GM12878 (cell line): ENCODE results near the gene CAMK2N2. TPM values are rescaled to one million over a fixed set of nuclear protein-coding genes. Genes with fewer than 3 reads are reported as not detected.

Source experiments
- BCL11A ChIP-seq: IDR thresholded peaks from 2 replicates; pipeline ENCODE4 v1.6.1; 2011; ENCODE audit warnings: low read depth, low read length
- BHLHE40 ChIP-seq, 2 experiments: fragments of 450-650 bp in 1 of 2; IDR thresholded peaks; 2 replicates each; pipeline ENCODE4 v1.6.1; 2011 to 2017; ENCODE audit warnings: low read depth in 2 of 2, borderline replicate concordance in 1 of 2, improper control_type of control experiment in 1 of 2, low read length in 1 of 2, mild to moderate bottlenecking in 1 of 2
- CBFB ChIP-seq: IDR thresholded peaks from 2 replicates; pipeline ENCODE4 v1.6.1; 2016; ENCODE audit warnings: antibody characterized with exemption, low read depth
- CREB1 ChIP-seq: IDR thresholded peaks from 2 replicates; pipeline ENCODE4 v1.6.1; 2012; ENCODE audit warnings: low read depth, mild to moderate bottlenecking, inconsistent platforms
- CREM ChIP-seq: IDR thresholded peaks from 2 replicates; pipeline ENCODE4 v1.6.1; 2014; ENCODE audit warnings: antibody characterized with exemption, low read depth
- EED ChIP-seq: sonication (generic); IDR thresholded peaks from 2 replicates; pipeline ENCODE4 v1.6.1; 2016; ENCODE audit warnings: antibody characterized with exemption, low read depth
- ESRRA ChIP-seq: IDR thresholded peaks from 2 replicates; pipeline ENCODE4 v1.6.1; 2012; ENCODE audit warnings: mild to moderate bottlenecking, low read length, improper control_type of control experiment
- FOXM1 ChIP-seq: IDR thresholded peaks from 2 replicates; pipeline ENCODE4 v1.6.1; 2012; ENCODE audit warnings: low read depth, mild to moderate bottlenecking, inconsistent platforms, low read length, moderate library complexity
- GATAD2B ChIP-seq: fragments of 450-650 bp; conservative IDR thresholded peaks from 2 replicates; pipeline ENCODE4 v1.6.1; 2017; ENCODE audit warnings: low read depth, mild to moderate bottlenecking, moderate library complexity
- IRF4 ChIP-seq: IDR thresholded peaks from 2 replicates; pipeline ENCODE4 v1.6.1; 2011; ENCODE audit warnings: low read depth, low read length
- MTA2 ChIP-seq: fragments of 450-650 bp; IDR thresholded peaks from 2 replicates; pipeline ENCODE4 v1.6.1; 2016; ENCODE audit warnings: low read depth, mild to moderate bottlenecking, moderate library complexity
- MTA3 ChIP-seq: IDR thresholded peaks from 2 replicates; pipeline ENCODE4 v1.6.1; 2012; ENCODE audit warnings: low read length, inconsistent platforms, borderline replicate concordance
- NR2F1 ChIP-seq: fragments of 450-650 bp; conservative IDR thresholded peaks from 2 replicates; pipeline ENCODE4 v1.6.1; 2017; ENCODE audit warnings: mild to moderate bottlenecking
- NRF1 ChIP-seq: conservative IDR thresholded peaks from 2 replicates; pipeline ENCODE4 v1.6.1; 2011; ENCODE audit warnings: mild to moderate bottlenecking, low read depth, low read length, improper control_type of control experiment
- PAX5 ChIP-seq: IDR thresholded peaks from 2 replicates; pipeline ENCODE4 v1.6.1; 2011; ENCODE audit warnings: low read depth, low read length, borderline replicate concordance
- TBL1XR1 ChIP-seq: IDR thresholded peaks from 2 replicates; pipeline ENCODE4 v1.6.1; 2012; ENCODE audit warnings: low read depth, low read length, improper control_type of control experiment
- TCF7 ChIP-seq: IDR thresholded peaks from 2 replicates; pipeline ENCODE4 v1.6.1; 2014; ENCODE audit warnings: antibody characterized with exemption, borderline replicate concordance
- ZNF207 ChIP-seq: fragments of 450-650 bp; IDR thresholded peaks from 2 replicates; pipeline ENCODE4 v1.6.1; 2014; ENCODE audit warnings: antibody characterized with exemption, mild to moderate bottlenecking, borderline replicate concordance
- ZNF24 ChIP-seq: fragments of 450-650 bp; IDR thresholded peaks from 2 replicates; pipeline ENCODE4 v1.6.1; 2017; ENCODE audit warnings: antibody characterized with exemption, mild to moderate bottlenecking
- ZNF687 ChIP-seq: fragments of 450-650 bp; IDR thresholded peaks from 2 replicates; pipeline ENCODE4 v1.6.1; 2017; ENCODE audit warnings: mild to moderate bottlenecking, moderate library complexity
- ZSCAN29 ChIP-seq: fragments of 450-650 bp; IDR thresholded peaks from 2 replicates; pipeline ENCODE4 v1.6.1; 2017; ENCODE audit warnings: mild to moderate bottlenecking, moderate library complexity
- polyA plus RNA-seq, 11 experiments: library from polyadenylated mRNA; depleted of rRNA in 4 of 11; unstranded in 6 of 11; stranded (reverse) in 5 of 11; fragments of >200 nt; fragmentation: Nextera tagmentation in 4 of 11; fragmentation: Illumina TruSeq in 1 of 11; extraction: Ambion mirVana in 4 of 11; extraction: Trizol in 1 of 11; gene quantifications; 1 replicate in 1 of 11; 2 replicates in 10 of 11; pipeline versions ENCODE4 v1.2.1 to v1.2.3, GENCODE V29; 2011 to 2016; ENCODE audit warnings: inconsistent platforms in 2 of 11, missing spikeins in 2 of 11, low read depth in 1 of 11
- total RNA-seq, 4 experiments: library from RNA; depleted of rRNA in 3 of 4; stranded (reverse); fragments of >200 nt in 3 of 4; fragmentation: Illumina TruSeq in 1 of 4; extraction: Trizol in 1 of 4; gene quantifications; 2 replicates each; pipeline versions ENCODE4 v1.2.1 to v1.2.3, GENCODE V29; 2013 to 2021
- TF ChIP-seq, protein P1 (sequence below): fragments of 450-650 bp; conservative IDR thresholded peaks from 2 replicates; pipeline ENCODE4 v1.6.1; 2017; ENCODE audit warnings: mild to moderate bottlenecking, moderate library complexity
- TF ChIP-seq, protein P2 (sequence below): fragments of 450-650 bp; IDR thresholded peaks from 2 replicates; pipeline ENCODE4 v1.6.1; 2018; ENCODE audit warnings: mild to moderate bottlenecking, low read depth, moderate library complexity; ENCODE audit not compliant: partially characterized antibody

Gene CAMK2N2
- total and polyA plus RNA-seq, 10 of the 15 experiments (the other 5 are each of a cell fraction or from before 2014, with no cell fraction given) = 0.06 to 1.4 (median 0.45) TPM; not detected in 1

DNA sequence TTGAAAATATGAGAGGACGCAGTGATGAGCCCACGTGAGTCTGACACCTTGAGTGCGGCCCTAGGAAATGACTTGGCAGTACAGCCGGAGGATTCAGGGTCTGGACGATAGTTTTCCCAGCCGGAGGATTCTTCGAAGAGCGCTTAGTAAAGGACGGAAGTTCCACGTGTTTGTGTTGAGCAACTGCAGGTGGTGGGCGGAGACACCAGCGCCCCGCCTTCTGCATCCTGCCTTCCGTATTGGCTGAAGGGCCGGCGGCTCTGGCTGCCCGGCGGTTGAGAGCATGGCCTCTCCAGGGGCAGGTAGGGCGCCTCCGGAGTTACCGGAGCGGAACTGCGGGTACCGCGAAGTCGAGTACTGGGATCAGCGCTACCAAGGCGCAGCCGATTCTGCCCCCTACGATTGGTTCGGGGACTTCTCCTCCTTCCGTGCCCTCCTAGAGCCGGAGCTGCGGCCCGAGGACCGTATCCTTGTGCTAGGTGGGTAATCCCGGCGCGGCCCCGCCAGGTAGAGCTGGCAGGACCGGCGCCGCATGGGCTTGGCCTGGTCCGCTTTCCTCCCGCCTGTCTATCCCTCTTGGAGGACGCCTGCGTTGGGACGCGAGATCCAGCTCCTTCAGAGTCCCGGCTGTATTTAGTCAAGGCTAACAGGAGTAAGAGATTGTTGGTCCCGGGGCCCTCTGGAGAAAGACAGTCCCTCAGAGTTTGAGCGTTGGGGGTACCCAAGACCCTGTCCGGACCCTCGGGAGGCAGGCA is 11.8 kb downstream of the CAMK2N2 start, which contains the start of gene EEF1AKMT4 (continued):
- TF ChIP-seq, protein P1, sequence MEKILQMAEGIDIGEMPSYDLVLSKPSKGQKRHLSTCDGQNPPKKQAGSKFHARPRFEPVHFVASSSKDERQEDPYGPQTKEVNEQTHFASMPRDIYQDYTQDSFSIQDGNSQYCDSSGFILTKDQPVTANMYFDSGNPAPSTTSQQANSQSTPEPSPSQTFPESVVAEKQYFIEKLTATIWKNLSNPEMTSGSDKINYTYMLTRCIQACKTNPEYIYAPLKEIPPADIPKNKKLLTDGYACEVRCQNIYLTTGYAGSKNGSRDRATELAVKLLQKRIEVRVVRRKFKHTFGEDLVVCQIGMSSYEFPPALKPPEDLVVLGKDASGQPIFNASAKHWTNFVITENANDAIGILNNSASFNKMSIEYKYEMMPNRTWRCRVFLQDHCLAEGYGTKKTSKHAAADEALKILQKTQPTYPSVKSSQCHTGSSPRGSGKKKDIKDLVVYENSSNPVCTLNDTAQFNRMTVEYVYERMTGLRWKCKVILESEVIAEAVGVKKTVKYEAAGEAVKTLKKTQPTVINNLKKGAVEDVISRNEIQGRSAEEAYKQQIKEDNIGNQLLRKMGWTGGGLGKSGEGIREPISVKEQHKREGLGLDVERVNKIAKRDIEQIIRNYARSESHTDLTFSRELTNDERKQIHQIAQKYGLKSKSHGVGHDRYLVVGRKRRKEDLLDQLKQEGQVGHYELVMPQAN = peak; percentile 88
- TF ChIP-seq TBL1XR1 (no peak), PAX5 (peak; percentile 99), CBFB (no peak), CREM (no peak), IRF4 (no peak), CREB1 (0 out of 2 replicates have a peak, but pooled peaks have one; percentile 38), MTA2 (no peak), ESRRA (no peak), ZNF24 (no peak), NR2F1 (no peak), TCF7 (no peak), FOXM1 (no peak), EED (no peak; the same call in 1 of the 2 replicates), BCL11A (no peak), ZNF207 (no peak), GATAD2B (peak; percentile 52), NRF1 (no peak), ZNF687 (no peak), ZSCAN29 (no peak), MTA3 (no peak), BHLHE40 (IDR thresholded peaks at IDR 0.05; ENCODE audit: borderline replicate concordance in 1 of 2, low read depth in 2 of 2, low read length in 1 of 2) (peak; percentile 63 to 70; a peak in 3 of 4 replicates)
- TF ChIP-seq, protein P2, sequence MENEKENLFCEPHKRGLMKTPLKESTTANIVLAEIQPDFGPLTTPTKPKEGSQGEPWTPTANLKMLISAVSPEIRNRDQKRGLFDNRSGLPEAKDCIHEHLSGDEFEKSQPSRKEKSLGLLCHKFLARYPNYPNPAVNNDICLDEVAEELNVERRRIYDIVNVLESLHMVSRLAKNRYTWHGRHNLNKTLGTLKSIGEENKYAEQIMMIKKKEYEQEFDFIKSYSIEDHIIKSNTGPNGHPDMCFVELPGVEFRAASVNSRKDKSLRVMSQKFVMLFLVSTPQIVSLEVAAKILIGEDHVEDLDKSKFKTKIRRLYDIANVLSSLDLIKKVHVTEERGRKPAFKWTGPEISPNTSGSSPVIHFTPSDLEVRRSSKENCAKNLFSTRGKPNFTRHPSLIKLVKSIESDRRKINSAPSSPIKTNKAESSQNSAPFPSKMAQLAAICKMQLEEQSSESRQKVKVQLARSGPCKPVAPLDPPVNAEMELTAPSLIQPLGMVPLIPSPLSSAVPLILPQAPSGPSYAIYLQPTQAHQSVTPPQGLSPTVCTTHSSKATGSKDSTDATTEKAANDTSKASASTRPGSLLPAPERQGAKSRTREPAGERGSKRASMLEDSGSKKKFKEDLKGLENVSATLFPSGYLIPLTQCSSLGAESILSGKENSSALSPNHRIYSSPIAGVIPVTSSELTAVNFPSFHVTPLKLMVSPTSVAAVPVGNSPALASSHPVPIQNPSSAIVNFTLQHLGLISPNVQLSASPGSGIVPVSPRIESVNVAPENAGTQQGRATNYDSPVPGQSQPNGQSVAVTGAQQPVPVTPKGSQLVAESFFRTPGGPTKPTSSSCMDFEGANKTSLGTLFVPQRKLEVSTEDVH = peak; percentile 50
